ENCODE measurements around the gene AFG1L.
"Not testable (repeated sequence)": the region's sequence is repeated elsewhere in the genome, so short reads cannot be mapped to it uniquely, and the experiment has no call there.

AFG1L gene

DNA sequence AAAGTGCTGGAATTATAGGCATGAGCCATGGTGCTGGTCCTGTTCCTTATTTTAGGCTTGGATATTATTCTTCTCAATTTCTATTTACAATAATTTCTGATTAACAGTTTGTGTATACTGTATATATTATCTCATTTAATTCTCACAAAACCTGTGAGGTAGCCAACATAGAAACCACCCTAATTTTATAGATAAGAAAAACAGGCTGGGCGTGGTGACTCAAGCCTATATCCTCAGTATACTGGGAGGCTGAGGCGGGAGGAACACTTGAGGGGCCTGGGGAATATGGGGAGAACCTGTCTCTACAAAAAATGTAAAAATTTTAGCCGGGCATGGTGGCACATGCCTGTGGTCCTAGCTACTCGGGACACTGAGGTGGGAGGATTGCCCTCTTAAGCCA, 3.8 kb upstream of the AFG1L start:
- DNase-seq: no peak

- not testable (repeated sequence) for DNase-seq
These were observed 2.3 kb upstream of the AFG1L start for GRCh38 chr6:108292561-108292960.

GRCh38 chr6:108293527-108294296, 1.1 kb upstream of the AFG1L start:
- no peak for DNase-seq

GRCh38 chr6:108294297-108294726, 542 bp upstream of the AFG1L start:
- DNase-seq: no peak

DNA sequence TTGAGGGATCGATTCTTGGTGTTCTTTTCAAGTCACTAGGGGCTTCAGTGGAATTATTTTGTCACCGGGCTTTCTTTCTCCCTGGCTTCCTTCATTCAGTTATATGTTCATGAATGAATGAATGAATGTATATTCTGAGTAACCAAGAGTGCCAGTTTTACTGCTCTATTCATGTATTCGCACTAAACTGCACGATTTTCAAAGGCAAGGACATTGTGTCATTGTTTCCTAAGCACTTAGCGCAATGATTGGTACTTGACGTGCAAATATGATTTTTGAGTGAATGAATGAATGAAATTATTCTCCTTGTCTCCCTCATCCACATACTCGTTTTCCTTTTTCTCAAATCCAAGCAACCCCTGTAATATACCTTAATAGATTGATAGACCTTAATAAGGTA, 822 bp downstream of the AFG1L start:
- DNase-seq: no peak

GRCh38 chr6:108302386-108302785, 7.5 kb downstream of the AFG1L start:
- DNase-seq: no peak

DNA sequence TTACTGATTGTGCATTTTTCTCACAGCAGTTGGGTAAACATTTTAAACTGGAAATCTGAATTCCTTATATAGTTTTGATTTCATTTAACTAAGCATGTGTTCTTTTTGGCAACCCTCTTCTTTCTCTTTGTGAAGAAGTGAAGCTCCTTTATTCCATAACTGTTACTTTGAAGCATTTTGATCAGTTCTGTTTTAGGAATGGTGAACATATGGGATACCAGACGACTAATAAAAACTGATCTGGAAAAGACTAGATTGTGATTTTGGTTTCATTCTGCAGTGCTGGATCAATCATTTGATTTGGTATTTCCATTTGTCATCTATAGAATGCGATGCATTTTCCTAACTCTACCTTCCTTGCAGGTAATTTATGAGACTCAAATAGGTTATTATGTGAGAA, 9.8 kb downstream of the AFG1L start:
- DNase-seq: no peak

DNA sequence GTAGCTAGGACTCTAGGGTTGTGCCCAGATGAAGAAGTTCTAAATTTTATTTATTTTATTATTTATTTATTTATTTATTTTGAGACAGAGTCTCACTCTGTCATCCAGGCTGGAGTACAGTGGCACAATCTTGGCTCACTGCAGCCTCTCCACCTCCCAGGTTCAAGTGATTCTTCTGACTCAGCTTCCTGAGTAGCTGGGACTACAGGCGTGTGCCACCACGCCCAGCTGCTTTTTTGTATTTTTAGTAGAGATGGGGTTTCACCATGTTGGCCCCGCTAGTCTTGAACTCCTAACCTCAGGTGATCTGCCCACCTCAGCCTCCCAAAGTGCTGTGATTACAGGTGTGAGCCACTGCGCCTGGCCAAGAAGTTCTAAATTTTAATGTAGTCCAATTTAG, 13.8 kb downstream of the AFG1L start:
- not testable (repeated sequence) for DNase-seq

DNA sequence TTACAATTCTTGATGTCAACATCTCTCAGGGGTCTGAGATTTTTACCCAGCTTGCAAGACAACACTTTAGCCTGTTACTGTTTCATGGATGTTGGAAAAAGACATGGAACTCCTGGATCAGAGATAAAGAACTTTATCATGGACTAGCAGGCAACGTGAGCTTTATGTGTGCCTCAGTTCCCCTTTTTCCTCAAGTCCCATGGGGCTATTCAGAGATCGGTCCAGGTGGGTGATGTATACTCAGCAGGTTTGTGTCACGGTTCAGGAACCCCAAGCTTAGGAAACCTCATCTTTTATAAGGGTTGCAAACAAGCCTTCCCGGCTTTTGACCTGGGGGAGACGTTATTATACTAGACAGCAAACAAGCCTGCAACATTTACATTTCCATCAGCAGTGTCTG, 15.0 kb downstream of the AFG1L start:
- DNase-seq: no peak

- DNase-seq: no peak
These were observed 17.8 kb downstream of the AFG1L start for GRCh38 chr6:108312605-108313004.

- DNase-seq: no peak
These were observed 26.4 kb downstream of the AFG1L start for GRCh38 chr6:108321253-108321747.

GRCh38 chr6:108322728-108323127, 27.9 kb downstream of the AFG1L start:
- DNase-seq: no peak

DNA sequence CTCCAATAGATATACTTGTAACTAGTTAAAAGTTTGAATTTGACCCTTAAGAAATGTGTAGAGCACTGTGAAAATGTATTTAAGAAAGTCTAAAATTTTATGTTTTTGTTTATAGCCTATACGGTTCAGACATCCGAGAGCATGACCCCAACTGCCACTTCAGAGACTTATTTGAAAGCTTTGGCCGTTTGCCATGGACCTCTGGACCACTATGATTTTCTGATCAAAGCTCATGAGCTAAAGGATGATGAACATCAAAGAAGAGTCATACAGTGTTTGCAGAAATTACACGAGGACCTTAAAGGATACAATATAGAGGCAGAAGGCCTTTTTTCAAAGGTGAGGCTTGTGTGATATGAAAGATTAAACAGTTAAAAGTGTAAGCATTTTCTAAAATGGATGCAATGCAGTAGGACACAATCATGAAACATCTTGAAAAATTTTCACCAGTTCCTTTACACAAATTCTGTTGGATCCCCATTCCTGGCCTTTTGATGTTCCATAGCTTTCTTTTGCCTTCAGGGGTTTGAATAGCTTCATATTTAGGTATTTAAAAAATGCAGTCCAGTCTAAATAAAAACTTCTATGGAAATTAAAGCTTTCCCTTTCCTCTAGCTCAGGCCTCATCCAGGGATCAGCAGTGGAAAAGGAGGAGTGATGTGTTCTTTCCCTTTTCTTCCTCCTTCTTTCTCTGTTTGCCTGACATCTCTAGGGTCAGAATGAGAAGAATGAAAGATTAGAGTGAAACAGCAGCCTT, 29.0 kb downstream of the AFG1L start:
- DNase-seq: no peak

DNA sequence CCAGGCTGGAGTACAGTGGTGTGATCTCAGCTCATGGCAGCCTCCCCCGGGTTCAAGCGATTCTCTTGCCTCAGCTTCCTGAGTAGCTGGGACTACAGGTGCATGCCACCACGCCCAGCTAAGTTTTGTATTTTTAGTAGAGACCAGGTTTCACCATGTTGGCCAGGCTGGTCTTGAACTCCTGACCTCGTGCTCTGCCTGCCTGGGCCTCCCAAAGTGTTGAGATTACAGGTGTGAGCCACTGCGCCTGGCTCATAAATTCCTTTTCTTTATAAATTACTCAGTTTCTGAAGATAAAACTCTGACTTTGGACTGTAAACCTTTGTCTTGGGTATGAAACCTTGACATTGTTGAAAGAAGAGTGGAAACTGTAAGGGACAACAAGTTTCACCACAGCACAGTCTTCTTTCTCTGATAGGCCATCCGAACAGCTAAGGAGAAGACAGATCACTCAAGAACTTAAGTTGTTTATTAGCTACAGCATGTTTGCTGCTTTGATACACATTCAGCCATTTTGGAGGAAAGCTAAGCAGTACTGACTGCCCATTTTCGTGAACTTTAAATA, 35.4 kb downstream of the AFG1L start:
- not testable (repeated sequence) for DNase-seq

GRCh38 chr6:108330806-108331205, 36.0 kb downstream of the AFG1L start:
- DNase-seq: no peak

DNA sequence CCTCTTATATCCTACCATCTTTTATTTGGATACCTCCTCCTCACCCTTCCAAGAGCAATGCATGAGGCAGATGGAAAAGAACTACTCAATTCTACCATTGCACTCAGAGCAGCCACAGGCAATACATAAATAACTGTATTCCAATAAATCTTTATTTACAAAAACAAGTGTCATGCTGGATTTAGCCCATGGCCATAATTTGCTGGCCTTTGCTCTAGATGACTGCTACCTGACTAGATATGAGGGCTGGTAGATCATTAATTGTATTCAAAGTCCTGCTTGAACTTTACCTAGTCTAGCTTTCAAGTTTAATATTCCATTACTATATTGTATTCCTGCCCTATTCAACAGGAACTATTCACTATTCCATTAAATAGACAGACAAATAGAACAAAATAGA, 37.1 kb downstream of the AFG1L start:
- no peak for DNase-seq

- DNase-seq: no peak
These were observed 42.1 kb downstream of the AFG1L start for GRCh38 chr6:108336971-108337370.

- no peak for DNase-seq
These were observed 42.9 kb downstream of the AFG1L start for GRCh38 chr6:108337721-108338120.

- DNase-seq: no peak
These were observed 46.5 kb downstream of the AFG1L start for GRCh38 chr6:108341372-108341771.

DNA sequence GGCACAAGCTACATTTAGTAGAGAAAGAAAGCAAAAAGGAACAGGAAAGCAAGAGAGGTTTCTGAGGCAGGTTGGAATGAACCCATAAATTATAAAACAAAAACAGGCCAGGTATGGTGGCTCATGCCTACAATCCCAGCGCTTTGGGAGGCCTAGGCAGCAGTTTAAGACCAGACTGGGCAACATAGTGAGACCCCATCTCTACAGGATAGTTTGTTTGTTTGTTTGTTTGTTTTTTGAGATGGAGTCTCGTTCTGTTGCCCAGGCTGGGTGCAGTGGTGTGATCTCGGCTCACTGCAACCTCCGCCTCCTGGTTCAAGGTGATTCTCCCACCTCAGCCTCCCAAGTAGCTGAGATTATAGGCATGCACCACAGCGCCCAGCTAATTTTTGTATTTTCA, 49.0 kb downstream of the AFG1L start:
- DNase-seq: no peak

DNA sequence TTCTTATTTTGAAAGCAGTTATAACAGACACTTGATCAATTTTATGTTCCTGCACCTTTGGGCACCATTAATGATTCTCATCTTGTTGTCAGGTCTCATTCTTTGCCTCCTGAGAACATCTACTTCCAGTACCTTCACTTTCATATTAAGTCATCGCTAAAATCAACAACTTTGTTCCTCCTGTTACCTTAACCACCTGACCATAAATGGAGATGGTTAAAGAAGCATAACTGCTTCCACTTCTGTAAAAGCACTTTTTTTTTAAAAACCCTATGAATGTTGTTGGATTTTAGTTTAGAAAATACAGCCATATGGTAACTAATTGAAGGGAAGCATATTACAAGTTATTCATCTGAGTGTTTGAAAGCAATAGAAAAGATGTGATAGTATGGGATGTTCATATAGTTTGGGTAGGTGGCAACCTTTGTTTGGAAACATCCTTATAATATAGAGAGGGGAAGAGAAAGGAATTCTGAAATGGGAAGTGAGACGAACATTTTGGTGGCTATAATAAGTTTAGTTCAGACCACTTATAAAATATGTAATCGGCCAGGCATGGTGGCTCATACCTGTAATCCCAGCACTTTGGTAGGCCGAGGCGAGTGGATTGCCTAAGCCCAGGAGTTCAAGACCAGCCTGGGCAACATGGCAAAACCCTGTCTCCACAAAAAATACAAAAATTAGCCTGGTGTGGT, 53.9 kb downstream of the AFG1L start:
- no peak for DNase-seq

GRCh38 chr6:108350528-108350927, 55.7 kb downstream of the AFG1L start:
- DNase-seq: no peak

GRCh38 chr6:108353853-108354252, 59.0 kb downstream of the AFG1L start:
- DNase-seq: no peak
